ENCODE results near the gene PHF21A.

GRCh38 chr11:45897556-45897955, 223.7 kb downstream of the PHF21A start:
- TF ChIP-seq CTCF (optimal IDR thresholded peaks at IDR 0.05 in 1 of 3, IDR thresholded peaks at IDR 0.05 in 1 of 3, conservative IDR thresholded peaks at IDR 0.05 in 1 of 3; ENCODE audit: extremely low read depth in 1 of 3, insufficient read depth in 2 of 3, low read length in 3 of 3) (no peak), EZH2 (IDR thresholded peaks at IDR 0.05; ENCODE audit: low read length) (no peak)

Measured in keratinocyte (primary cell).